ENCODE results near the gene FAM53B.

DNA sequence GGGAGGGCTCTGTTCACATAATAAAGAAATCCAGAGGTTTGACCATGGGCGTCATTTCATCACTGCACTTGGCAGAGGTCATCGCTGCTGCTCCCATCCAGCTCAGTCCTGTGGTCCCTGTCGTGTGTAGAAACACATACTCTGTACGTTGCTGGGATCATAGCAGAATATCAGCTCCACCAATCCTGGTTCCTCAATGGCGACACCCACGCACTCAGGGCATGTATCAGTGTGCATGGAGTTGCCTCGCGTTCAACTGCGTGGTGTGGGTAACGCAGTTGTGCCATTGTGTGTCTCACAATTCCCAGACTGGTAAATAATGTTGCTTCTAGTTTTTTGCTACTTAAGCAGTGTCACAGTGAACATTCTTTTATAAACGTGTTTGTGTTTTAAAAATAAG lies 171.4 kb downstream of the FAM53B start:
- TF ChIP-seq POLR2AphosphoS5 (IDR thresholded peaks at IDR 0.05): no peak
- TF ChIP-seq, protein P1, sequence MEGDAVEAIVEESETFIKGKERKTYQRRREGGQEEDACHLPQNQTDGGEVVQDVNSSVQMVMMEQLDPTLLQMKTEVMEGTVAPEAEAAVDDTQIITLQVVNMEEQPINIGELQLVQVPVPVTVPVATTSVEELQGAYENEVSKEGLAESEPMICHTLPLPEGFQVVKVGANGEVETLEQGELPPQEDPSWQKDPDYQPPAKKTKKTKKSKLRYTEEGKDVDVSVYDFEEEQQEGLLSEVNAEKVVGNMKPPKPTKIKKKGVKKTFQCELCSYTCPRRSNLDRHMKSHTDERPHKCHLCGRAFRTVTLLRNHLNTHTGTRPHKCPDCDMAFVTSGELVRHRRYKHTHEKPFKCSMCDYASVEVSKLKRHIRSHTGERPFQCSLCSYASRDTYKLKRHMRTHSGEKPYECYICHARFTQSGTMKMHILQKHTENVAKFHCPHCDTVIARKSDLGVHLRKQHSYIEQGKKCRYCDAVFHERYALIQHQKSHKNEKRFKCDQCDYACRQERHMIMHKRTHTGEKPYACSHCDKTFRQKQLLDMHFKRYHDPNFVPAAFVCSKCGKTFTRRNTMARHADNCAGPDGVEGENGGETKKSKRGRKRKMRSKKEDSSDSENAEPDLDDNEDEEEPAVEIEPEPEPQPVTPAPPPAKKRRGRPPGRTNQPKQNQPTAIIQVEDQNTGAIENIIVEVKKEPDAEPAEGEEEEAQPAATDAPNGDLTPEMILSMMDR (IDR thresholded peaks at IDR 0.05): no peak

Data from breast epithelium (tissue), 3 donors.